Upper lobe of right lung (tissue), 1 donor: ENCODE data around the gene CCDC136. TPM values are rescaled to one million over a fixed set of nuclear protein-coding genes. Genes with fewer than 3 reads are reported as not detected.

Experiments used
- ATAC-seq: fragments of 200-7000 bp; cut with Tn5 transposase; one replicate; pipeline ENCODE4 v1.9.1; 2020; ENCODE audit warnings: mild to moderate bottlenecking, moderate library complexity
- DNase-seq: peaks from one replicate; pipeline ENCODE4 v3.0.0-alpha.2; 2020
- H3K27ac ChIP-seq: fragments of 200-600 bp; one replicate; pipeline ENCODE4 v1.8.0; 2022
- H3K27me3 ChIP-seq: fragments of 200-600 bp; one replicate; pipeline ENCODE4 v1.8.0; 2022; ENCODE audit warnings: mild to moderate bottlenecking
- H3K36me3 ChIP-seq: fragments of 200-600 bp; one replicate; pipeline ENCODE4 v1.8.0; 2022
- H3K4me1 ChIP-seq: fragments of 200-600 bp; one replicate; pipeline ENCODE4 v1.8.0; 2022
- H3K4me3 ChIP-seq: fragments of 200-600 bp; one replicate; pipeline ENCODE4 v1.8.0; 2022; ENCODE audit warnings: mild to moderate bottlenecking
- H3K9me3 ChIP-seq: fragments of 200-600 bp; one replicate; pipeline ENCODE4 v1.8.0; 2022
- CTCF ChIP-seq: fragments of 200-600 bp; IDR thresholded peaks from one replicate; pipeline ENCODE4 v1.8.0; 2022; ENCODE audit warnings: antibody characterized with exemption
- intact Hi-C: fragments of 100-400 bp; cut with DNase I; formaldehyde crosslinking; loops from one replicate; pipeline ENCODE4 v1.11.0; 2022
- total RNA-seq: library from RNA; stranded (reverse); fragmentation: NEBNext Ultra II Directional; extraction: Animal tissue kit (Norgen Biotek cat#: 25700); gene quantifications from one replicate; pipeline ENCODE4 v1.2.1, GENCODE V29; 2021
- donor health status: DM: no; HTN: yes; CAD: no; lungs with severe emphysema.

The CCDC136 gene
- total RNA-seq, 1 donor from 2014 or later = 3.1 TPM

GRCh38 chr7:128849804-128850490, 58.2 kb downstream of the CCDC136 start:
- DNase-seq = no peak
- intact Hi-C loops = no loop called here

GRCh38 chr7:128852537-128853254, 60.9 kb downstream of the CCDC136 start:
- Histone ChIP-seq H3K9me3 (no peaks in the 10 kb centered on the region), H3K27me3 (no peaks in the 10 kb centered on the region), H3K4me3 (no peak overlapping the region), H3K27ac (no peak overlapping the region), H3K4me1 (no peaks in the 10 kb centered on the region), H3K36me3 (no peaks in the 10 kb centered on the region)
- intact Hi-C loops = no loop called here
- ATAC-seq = no peak
- no peak for DNase-seq
- TF ChIP-seq CTCF = no peak

More at GRCh38 chr7:128849804-128850490, 58.2 kb downstream of the CCDC136 start:
- H3K27ac ChIP-seq = no peak overlapping the region
- no peak for ATAC-seq
- TF ChIP-seq CTCF = no peak
- no peak overlapping the region for H3K4me3 ChIP-seq
- H3K27me3 ChIP-seq = no peaks in the 10 kb centered on the region
- H3K36me3 ChIP-seq = no peaks in the 10 kb centered on the region
- H3K4me1 ChIP-seq = no peaks in the 10 kb centered on the region
- H3K9me3 ChIP-seq = no peaks in the 10 kb centered on the region

- Histone ChIP-seq H3K27ac (no peak overlapping the region), H3K36me3 (no peaks in the 10 kb centered on the region), H3K4me3 (no peak overlapping the region), H3K9me3 (no peaks in the 10 kb centered on the region), H3K27me3 (no peaks in the 10 kb centered on the region), H3K4me1 (no peaks in the 10 kb centered on the region)
- no peak for DNase-seq
- no peak for ATAC-seq
- TF ChIP-seq CTCF = no peak
- intact Hi-C loops = no loop called here
Measured at GRCh38 chr7:128853799-128854198, 62.0 kb downstream of the CCDC136 start.

GRCh38 chr7:128854396-128854795, 62.6 kb downstream of the CCDC136 start:
- ATAC-seq (no peak), DNase-seq (no peak)
- intact Hi-C loops = no loop called here
- Histone ChIP-seq H3K36me3 (no peaks in the 10 kb centered on the region), H3K27me3 (no peaks in the 10 kb centered on the region), H3K4me3 (no peak overlapping the region), H3K4me1 (no peaks in the 10 kb centered on the region), H3K9me3 (no peaks in the 10 kb centered on the region), H3K27ac (no peak overlapping the region)
- TF ChIP-seq CTCF = no peak

- no peak overlapping the region for H3K4me3 ChIP-seq
- H3K27ac ChIP-seq = no peak overlapping the region
- no peak for DNase-seq
- TF ChIP-seq CTCF = no peak
- intact Hi-C loops = no loop called here
- no peaks in the 10 kb centered on the region for H3K4me1 ChIP-seq
- no peak for ATAC-seq
- no peaks in the 10 kb centered on the region for H3K27me3 ChIP-seq
- no peaks in the 10 kb centered on the region for H3K9me3 ChIP-seq
- no peaks in the 10 kb centered on the region for H3K36me3 ChIP-seq
Measured at GRCh38 chr7:128855559-128855958, 63.8 kb downstream of the CCDC136 start.
